GM08714 (cell line): ENCODE results near the gene MX1.
"Not testable (repeated sequence)": the region's sequence is repeated elsewhere in the genome, so short reads cannot be mapped to it uniquely, and the experiment has no call there.

Source experiments
- H3K4me3 ChIP-seq: fragments of 200-500 bp; sonication (Bioruptor generic); 2 replicates; pipeline ENCODE4 v1.5.1; 2014; ENCODE audit warnings: mild to moderate bottlenecking, low read length, inconsistent platforms
- ZNF274 ChIP-seq: IDR thresholded peaks from 2 replicates; pipeline ENCODE4 v1.6.1; 2012; ENCODE audit warnings: mild to moderate bottlenecking, low read depth, low read length

Gene MX1

DNA sequence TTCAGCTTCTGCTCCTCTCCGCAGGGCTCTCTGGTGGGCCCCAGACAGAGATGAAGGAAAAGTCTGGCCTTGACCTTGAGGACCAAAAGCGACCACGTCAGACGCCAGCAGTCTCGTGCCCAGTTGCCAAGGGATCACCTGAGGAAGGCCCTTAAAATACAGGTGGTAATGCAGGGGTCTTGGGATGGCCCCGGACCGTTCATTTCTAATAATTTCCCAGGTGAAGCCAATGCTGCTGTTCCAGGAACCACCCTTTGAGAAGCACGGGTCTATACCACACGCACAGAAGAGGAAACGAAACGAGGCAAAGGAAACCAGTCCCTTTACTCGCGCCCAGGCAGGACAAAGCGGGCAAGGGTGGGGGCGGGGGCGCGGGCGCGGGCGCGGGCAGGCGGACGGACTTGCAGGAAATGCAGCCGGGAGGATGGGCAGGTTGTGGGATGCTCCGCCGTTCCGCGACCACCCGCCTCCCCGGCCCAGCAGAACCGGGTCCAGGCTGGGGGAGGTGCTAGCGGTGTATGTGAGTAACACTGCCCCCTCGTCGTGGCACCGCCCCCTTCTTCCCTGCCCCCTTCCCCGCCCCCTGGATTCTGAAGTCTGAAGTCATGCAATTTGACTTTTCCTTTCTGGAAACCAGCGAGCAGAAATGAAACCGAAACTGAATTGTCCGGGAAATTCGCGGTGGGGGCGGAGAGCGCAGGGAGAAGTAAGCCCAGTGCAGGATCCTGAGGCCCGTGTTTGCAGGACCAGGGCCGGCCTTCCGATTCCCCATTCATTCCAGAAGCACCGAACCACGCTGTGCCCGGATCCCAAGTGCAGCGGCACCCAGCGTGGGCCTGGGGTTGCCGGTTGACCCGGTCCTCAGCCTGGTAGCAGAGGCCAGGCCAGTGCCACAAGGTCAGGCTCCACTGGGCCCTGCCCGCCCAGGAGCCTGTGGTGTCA, 5.8 kb upstream of the MX1 start:
- H3K4me3 ChIP-seq, result peak overlapping the region; percentile 60
- TF ChIP-seq ZNF274, result no peak

DNA sequence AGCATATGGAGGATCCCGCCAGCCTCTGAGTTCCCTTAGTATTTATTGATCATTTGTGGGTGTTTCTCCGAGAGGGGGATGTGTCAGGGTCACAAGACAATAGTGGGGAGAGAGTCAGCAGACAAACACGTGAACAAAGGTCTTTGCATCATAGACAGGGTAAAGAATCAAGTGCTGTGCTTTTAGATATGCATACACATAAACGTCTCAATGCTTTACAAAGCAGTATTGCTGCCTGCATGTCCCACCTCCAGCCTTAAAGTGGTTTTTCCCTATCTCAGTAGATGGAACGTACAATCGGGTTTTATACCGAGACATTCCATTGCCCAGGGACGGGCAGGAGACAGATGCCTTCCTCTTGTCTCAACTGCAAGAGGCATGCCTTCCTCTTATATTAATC, 5.0 kb upstream of the MX1 start:
- peak overlapping the region; percentile 60; the same call in 1 of the 2 replicates for H3K4me3 ChIP-seq

DNA sequence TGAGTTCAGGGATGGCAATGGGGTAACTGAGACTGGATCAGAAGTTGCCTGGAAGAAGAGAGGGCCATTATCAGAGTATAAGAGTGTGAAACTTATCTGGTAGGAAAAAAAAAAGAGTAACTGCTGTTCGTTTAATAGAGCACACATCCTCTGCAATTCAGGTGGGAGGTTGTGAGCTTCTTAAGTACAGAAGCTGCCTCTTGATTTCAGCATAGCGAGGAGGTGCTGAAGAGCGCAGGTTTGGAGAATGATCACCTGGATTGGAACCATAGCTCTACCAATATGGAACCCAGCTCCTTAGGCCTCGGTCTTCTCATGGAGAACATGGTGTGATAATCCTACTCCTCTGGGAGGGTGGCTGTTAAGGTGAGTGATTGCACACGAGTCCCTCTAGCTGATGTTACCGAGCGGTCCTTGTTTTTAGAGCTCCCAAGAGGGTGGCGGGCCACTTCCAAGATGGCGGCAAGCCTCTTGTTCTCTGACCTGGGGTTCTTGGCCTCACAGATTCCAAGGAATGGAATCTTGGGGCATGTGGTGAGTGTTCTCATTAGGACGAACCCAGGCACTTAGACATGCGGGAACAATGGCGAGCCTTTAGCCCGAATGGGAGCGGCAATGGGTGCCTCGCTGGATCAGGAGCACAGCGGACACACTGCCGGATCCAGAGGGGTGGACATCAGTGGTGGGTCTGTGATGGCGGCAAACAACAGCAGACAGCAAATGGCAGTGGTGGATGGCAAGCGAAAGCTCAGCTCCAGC, 3.3 kb upstream of the MX1 start:
- no peak overlapping the region for H3K4me3 ChIP-seq
- TF ChIP-seq ZNF274, result no peak

DNA sequence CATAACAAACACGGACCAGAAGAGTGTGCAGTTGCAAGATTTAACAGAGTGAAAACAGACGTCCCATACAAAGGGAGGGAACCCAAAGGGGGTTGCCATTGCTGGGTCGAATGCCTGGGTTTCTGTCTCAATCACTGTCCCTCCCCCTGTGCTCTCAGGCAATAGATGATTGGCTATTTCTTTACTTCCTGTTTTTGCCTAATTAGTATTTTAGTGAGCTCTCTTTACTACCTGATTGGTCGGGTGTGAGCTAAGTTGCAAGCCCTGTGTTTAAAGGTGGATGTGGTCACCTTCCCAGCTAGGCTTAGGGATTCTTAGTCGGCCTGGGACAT, 2.8 kb upstream of the MX1 start:
- not testable (repeated sequence) for H3K4me3 ChIP-seq

DNA sequence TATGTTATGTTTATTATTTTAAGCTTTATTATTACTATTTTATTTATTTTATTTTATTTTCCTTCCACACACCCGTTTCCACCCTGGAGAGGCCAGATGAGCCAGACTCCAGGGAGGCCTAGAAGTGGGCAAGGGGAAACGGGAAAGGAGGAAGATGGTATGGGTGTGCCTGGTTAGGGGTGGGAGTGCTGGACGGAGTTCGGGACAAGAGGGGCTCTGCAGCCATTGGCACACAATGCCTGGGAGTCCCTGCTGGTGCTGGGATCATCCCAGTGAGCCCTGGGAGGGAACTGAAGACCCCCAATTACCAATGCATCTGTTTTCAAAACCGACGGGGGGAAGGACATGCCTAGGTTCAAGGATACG, 468 bp upstream of the MX1 start:
- no peak for TF ChIP-seq ZNF274
- peak overlapping the region; percentile 96; the same call in 1 of the 2 replicates for H3K4me3 ChIP-seq

DNA sequence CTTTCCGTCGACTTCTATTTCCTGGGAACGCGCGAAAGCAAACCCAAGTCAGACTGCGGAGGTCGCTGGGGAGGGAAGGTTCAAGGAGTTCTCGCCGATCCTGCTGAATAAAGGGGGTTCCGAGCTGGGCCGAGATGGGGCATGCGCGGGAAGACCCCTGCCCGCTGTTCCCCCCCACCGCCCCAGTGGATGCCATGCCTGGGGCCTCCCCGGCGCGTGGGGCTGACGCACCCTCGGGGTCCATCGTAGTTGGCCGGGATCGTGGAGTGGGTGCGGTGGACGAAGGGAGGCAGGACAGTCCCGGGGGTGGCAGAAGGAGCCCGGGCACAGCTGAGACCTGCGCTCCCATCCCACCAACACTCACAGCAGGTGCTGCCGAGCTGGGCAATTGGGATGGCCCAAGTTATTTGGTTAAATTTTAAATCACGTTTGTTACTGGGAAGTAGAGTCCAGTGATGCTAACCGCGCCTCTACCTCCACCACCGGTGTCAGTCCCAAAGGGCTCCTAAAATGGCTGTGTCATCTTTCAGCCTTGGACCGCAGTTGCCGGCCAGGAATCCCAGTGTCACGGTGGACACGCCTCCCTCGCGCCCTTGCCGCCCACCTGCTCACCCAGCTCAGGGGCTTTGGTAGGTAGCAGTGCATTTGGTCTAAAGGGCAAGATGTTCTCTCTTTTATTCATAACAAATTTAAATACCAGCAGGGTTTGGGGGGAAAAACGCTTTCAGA, 801 bp downstream of the MX1 start:
- H3K4me3 ChIP-seq, result peak overlapping the region; percentile 96
- no peak for TF ChIP-seq ZNF274

DNA sequence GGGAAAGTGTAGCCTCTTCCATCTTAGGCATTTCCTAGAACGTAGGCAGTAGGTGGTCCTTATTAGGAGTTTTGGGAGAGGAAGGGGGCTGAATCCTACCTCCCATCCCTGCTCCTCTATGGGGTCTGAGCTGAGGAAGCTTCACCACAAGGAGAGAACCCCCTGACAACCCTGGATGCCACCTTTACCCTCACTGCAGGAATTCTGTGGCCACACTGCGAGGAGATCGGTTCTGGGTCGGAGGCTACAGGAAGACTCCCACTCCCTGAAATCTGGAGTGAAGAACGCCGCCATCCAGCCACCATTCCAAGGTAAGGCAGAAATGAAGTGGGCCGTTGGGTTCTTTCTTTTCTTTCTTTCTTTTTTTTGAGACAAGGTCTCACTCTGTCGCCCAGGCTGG, 1.5 kb downstream of the MX1 start:
- H3K4me3 ChIP-seq, result peak overlapping the region; percentile 96
- no peak for TF ChIP-seq ZNF274

DNA sequence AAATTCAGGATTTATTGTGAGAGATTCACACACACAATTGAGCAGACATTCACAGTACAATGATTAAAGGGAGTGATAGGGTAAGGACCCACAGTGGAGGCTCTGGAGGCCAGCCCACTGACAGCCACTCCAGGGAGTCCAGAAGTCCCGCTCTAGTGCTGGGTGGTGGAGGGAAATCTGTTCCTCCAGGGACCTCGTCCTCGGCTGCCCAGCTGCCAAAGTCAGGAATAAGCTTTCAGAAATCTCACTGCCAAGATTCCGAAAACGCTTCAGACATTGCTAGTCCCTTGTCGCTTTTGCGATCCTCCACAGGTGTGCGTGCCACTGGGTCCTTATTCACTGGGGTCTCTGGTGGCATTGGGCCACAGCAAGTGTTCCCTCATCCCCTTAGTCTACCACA, 2.3 kb downstream of the MX1 start:
- peak overlapping the region; percentile 96; the same call in 1 of the 2 replicates for H3K4me3 ChIP-seq
- no peak for TF ChIP-seq ZNF274

DNA sequence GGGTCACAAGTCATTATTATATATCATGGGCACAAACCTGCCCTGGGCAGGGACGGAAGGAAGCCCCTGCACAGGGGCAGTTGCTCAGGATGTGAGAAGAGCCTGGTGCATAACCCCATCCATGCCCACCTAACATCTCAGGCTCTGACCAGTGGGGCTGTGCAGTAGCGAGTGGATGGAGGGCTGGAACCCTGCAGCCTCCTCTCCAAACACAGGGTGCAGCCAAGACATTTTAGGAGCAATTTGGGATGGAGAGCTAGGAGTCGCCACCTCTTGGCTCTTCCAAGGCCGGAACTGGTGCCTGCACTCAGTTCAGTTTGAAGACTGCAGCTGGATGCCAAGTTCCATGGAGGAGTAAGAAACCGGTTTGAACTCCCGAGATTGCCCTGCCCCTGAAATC, 2.8 kb downstream of the MX1 start:
- no peak for TF ChIP-seq ZNF274
- no peak overlapping the region; the same call in 1 of the 2 replicates for H3K4me3 ChIP-seq

DNA sequence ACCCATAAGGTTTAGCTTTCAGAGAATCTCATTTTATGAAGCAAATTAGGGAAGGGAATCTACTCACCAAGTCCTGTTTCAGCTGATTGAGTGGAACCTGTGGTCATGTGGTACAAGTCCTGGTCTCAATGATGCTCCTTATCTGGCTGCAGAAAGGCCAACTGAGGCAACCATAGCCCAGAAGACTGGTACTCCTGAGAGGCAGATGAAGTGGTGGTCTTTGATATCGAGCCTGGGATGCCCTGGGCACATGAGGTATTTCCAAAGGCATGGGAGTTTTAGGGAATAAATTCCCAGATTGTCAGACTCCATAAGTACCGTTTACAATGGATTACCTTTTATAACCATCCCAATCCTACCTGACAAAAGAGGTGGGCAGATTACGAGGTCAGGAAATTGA, 3.3 kb downstream of the MX1 start:
- H3K4me3 ChIP-seq, result no peak overlapping the region
- no peak for TF ChIP-seq ZNF274

DNA sequence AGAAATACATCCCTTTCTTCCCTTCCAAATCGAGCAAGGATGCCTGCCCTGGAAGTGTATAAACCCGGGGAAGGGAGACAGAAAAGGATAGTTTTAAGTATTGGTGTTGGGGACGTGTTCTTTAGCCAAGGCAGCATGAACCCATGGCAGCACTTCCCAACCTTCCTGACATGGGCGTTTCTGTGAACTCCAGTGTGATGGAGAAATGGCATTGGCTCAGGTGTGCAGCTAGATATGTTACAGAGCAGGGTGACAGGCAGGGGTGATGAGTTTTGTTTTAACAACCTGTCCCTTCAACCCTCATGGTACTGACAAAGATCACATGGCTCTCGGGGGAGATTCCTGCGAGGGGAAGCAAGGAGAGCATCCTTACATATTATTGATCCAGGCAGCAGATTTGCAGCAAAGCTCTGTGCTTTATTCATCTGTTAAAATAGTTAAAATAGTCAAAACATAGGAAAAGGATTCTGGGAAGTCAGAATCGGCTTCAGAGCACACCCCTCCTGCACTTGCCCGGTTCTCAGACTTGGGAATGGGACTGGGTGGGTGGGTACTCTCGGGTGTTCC, 4.0 kb downstream of the MX1 start:
- no peak overlapping the region for H3K4me3 ChIP-seq
- TF ChIP-seq ZNF274, result no peak

DNA sequence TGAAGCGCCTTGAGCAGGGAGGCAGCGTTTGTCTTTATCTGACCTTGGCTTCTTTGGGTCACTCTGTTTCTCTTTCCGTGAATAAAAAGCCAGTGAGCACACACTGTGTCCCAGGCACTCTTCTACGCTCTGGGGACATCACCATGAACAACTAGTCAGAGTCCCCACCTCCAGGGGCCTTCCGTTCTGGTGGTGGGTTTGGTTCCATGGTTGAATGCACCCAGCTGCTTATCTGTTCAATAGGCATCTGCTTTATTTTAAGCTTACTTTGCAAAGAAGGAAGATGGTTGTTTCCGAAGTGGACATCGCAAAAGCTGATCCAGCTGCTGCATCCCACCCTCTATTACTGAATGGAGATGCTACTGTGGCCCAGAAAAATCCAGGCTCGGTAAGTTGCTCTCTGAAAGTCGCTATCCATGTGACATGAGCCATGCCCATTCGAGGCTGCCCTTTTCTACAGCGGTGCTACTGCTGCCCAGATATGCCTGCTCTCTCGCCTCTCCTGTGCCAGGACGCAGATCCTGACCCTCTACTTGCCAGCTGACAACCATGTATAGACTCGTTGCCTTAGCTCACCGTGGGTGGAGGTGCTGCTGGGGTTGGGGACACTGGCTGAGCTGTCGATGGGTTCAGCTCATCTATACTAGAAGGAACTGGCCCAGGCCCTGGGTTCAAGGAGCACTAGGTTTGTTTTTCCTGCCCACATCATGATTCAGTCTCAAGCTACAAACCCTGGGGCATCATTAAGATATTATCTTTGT, 5.9 kb downstream of the MX1 start:
- H3K4me3 ChIP-seq, result no peak overlapping the region
- TF ChIP-seq ZNF274, result no peak

DNA sequence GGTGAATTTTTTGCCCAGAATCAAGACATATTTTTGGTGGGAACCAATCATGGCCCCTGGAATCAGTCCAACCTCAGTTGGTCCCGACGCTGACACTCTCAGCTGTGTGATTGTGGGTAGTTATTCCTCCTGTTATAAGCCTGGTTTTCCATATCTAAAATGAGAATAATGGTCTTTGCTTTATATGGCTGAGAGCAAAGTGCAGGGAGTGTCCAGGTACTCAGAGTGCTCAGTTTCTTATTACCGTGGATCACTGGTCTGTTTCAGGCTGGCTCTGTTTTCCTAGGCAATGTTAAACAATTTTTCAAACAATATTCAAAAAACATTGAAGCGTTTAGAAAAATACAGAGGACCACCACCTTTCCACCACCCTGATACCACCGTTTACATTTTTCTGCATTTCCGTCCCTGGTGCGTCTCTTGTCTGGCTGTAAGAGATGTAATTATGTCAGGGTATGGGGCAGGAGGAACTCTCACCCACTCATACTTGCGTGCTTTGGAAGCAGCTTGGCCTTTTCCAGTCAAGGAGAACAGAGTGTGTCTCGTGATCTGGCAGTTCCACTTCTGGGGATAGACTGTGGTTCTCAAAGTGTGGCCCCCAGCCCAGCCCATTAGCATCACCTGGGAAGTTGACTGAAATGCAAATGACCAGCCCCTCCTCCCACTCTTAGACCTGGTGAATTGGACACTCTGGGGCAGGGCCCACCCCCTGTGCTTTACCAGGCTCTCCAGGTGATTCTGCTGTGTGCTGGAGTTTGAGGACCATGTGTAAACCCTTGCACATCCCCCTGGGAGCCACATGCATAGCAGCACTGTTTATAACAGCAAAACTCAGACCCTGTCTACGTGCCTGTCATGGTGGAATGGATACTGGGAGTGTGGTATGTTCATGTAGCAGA, 6.8 kb downstream of the MX1 start:
- H3K4me3 ChIP-seq, result no peak overlapping the region
- no peak for TF ChIP-seq ZNF274

DNA sequence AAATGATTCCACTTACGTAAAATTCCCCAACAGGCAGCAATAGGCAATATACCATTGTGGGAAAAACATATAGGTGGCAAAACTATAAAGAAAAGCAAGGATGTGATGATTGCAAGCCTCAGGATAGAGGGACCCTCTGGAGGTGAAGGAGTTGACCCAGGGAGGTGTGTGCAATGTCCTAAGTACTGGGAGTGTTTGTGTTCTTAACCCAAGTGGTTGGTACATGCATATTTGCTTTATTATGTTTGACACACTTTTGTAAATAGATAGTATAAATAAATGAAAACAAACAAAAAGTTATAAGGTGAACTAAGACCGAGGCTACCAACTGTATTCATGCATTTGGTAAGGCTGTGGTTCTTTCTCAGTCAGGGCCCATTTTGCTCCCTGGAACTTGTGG, 7.5 kb downstream of the MX1 start:
- TF ChIP-seq ZNF274, result no peak
- no peak overlapping the region for H3K4me3 ChIP-seq
